BLaER1 treated with 17β-estradiol and CSF1 and Interleukin-3, amounts not matched to agents 10 nM and 100 nM (cell line): ENCODE data around the gene MDM4.

ENCODE experiments used
- H3K27ac ChIP-seq, 11 experiments: shearing (Covaris generic); formaldehyde crosslinking; 2 replicates each; pipeline ENCODE4 v1.8.1; 2022
- H3K27me3 ChIP-seq, 11 experiments: shearing (Covaris generic); formaldehyde crosslinking; 2 replicates each; pipeline ENCODE4 v1.8.1; 2022
- H3K36me3 ChIP-seq, 11 experiments: shearing (Covaris generic); formaldehyde crosslinking; 2 replicates each; pipeline ENCODE4 v1.8.1; 2022
- H3K4me1 ChIP-seq, 10 experiments: shearing (Covaris generic); formaldehyde crosslinking; 2 replicates each; pipeline ENCODE4 v1.8.1; 2022
- H3K4me2 ChIP-seq, 11 experiments: shearing (Covaris generic); formaldehyde crosslinking; 2 replicates each; pipeline ENCODE4 v1.8.1; 2022
- H3K4me3 ChIP-seq, 10 experiments: shearing (Covaris generic); formaldehyde crosslinking; 2 replicates each; pipeline ENCODE4 v1.8.1; 2022
- H3K9ac ChIP-seq, 11 experiments: shearing (Covaris generic); formaldehyde crosslinking; 2 replicates each; pipeline ENCODE4 v1.8.1; 2022
- H3K9me3 ChIP-seq, 11 experiments: shearing (Covaris generic); formaldehyde crosslinking; replicated peaks in 1 of 11; 2 replicates each; pipeline ENCODE4 v1.8.1; 2022
- H4K20me1 ChIP-seq, 11 experiments: shearing (Covaris generic); formaldehyde crosslinking; 2 replicates each; pipeline ENCODE4 v1.8.1; 2022
- Cebpa-rat ChIP-seq, 11 experiments: shearing (Covaris generic); IDR thresholded peaks; 2 replicates each; pipeline ENCODE4 v1.8.1; 2022

Gene MDM4

DNA sequence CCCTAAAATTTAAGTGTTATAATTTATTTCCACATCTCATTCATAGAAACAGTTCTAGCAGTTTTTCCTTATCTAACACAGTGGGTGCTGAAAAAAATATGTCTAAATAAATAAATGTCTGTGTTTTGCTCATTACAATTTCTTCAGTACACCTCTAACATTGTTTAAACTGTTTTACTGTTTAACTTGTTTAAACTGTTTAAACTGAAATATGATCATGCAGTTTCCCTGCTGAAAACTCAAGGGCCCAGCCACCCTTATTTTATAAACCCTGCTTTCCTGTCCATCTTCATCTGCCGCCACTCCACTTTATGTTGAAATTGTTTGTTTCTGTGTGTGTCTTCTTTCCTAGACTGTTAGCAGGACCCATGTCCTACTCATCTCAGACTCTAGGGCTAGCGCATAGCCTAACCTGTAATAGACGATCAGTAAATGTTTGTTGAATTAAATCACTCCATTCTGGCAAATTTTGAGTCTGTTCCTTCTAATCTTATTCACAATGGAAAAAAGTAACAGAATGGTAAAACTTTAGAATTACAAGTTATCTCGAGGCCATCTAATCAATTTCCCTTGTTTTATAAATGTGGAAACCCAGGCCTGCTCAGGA is 12.2 kb upstream of the MDM4 start:
- Histone ChIP-seq H3K4me1 (peaks cover 50 to 66% (median 58%) of the 10 kb centered on the region in 10 experiments), H3K27ac (peak overlapping the region in 7 of 11 experiments; percentile 0 to 91 (median 39); a peak in 9 of 22 replicates), H3K4me2 (peak overlapping the region; percentile 41 to 90 (median 63); a peak in 19 of 22 replicates), H3K9ac (peak overlapping the region in 8 of 11 experiments; percentile 4 to 20 (median 13); a peak in 6 of 22 replicates), H3K27me3 (no peaks in the 10 kb centered on the region), H3K4me3 (no peak overlapping the region), H3K36me3 (no peaks in the 10 kb centered on the region), H3K9me3 (peaks cover 0 to 4% (median 0%) of the 10 kb centered on the region in 11 experiments; a peak in 1 of 22 replicates), H4K20me1 (no peaks in the 10 kb centered on the region)
- no peak for TF ChIP-seq Cebpa-rat (IDR thresholded peaks at IDR 0.05)

DNA sequence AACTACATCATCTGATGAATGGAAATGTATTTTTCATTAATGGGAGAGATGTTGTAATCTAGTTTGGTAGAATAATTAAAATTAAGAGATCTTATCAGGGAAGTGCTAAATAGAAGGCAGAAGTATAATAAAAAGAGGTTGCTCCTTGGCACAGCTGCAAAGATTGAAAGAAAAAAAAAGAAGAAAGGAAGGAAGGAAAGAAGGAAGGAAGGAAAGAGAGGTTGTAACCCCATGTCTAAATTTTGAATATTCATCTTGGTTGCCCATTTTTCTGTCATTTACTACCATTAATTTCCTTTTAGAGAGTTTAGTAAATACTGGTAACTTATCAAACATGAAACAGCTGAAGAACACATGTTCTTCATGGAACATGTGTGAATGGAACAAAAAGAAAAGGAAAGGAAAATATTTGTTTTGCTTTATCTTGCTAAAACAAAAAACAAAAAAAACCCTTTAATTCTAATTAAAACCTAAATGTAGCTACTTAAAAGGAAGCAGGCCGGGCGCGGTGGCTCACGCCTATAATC is 10.5 kb upstream of the MDM4 start:
- Histone ChIP-seq H3K36me3 (no peaks in the 10 kb centered on the region), H3K9me3 (peaks cover 0 to 16% (median 9%) of the 10 kb centered on the region in 11 experiments; a peak in 14 of 22 replicates), H3K4me2 (peak overlapping the region; percentile 72 to 91 (median 82)), H3K4me1 (peaks cover 48 to 74% (median 58%) of the 10 kb centered on the region in 10 experiments), H3K4me3 (peak overlapping the region; percentile 51 to 72 (median 64)), H3K27ac (peak overlapping the region; percentile 81 to 94 (median 89)), H3K27me3 (no peaks in the 10 kb centered on the region), H3K9ac (peak overlapping the region; percentile 76 to 85 (median 83)), H4K20me1 (no peaks in the 10 kb centered on the region)
- TF ChIP-seq Cebpa-rat (IDR thresholded peaks at IDR 0.05): no peak

DNA sequence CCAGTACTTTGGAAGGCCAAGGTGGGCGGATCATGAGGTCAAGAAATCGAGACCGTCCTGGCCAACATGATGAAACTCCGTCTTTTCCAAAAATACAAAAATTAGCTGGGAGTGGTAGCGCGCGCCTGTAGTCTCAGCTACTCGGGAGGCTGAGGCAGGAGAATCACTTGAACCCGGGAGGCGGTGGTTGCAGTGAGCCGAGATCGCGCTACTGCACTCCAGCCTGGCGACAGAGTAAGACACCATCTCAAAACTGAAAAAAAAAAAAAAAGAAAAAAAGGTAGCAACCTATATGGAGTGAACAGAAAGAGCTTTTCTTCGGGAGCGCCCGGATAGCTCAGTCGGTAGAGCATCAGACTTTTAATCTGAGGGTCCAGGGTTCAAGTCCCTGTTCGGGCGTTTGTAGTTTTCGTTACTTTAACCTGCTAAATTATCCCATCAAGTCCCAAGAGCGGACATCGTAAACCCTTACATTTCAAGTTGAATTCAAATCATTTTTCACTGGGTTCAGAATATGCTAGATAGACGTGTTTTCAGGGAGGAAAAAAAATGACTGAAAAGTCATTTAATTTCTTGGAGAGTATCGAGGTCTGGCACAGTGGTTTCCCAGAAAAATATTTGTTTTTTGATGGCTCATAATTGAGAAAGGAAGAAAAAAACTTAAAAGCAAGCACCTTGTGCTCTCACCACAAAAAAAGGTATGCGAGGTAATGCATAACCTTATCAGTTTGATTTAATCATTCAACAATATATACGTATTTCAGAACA is 9.8 kb upstream of the MDM4 start:
- Histone ChIP-seq H3K9ac (peak overlapping the region; percentile 76 to 85 (median 83)), H3K4me1 (peaks cover 53 to 78% (median 64%) of the 10 kb centered on the region in 10 experiments), H3K9me3 (peaks cover 0 to 22% (median 9%) of the 10 kb centered on the region in 11 experiments; a peak in 14 of 22 replicates), H3K27me3 (no peaks in the 10 kb centered on the region), H3K4me2 (peak overlapping the region; percentile 72 to 91 (median 82)), H3K27ac (peak overlapping the region; percentile 81 to 94 (median 89)), H3K36me3 (no peaks in the 10 kb centered on the region), H4K20me1 (no peaks in the 10 kb centered on the region), H3K4me3 (peak overlapping the region; percentile 51 to 72 (median 64))
- TF ChIP-seq Cebpa-rat (IDR thresholded peaks at IDR 0.05): no peak

DNA sequence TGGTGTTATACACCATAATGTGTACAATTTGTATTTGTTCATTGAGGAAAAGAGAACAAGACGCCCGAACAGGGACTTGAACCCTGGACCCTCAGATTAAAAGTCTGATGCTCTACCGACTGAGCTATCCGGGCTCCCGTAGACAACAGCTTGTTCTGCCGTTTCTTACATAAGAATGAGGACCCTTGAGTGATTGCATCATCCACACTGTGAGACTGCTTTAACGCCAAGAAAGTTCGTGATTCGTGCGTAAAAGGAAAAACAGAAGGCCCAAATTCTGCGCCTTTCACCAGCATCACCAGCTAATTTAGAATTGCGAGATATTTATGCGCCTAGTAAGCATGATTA is 9.3 kb upstream of the MDM4 start:
- Histone ChIP-seq H3K9ac (peak overlapping the region; percentile 76 to 85 (median 83)), H3K27ac (peak overlapping the region; percentile 81 to 94 (median 89)), H3K4me1 (peaks cover 58 to 80% (median 69%) of the 10 kb centered on the region in 10 experiments), H4K20me1 (no peaks in the 10 kb centered on the region), H3K36me3 (no peaks in the 10 kb centered on the region), H3K27me3 (no peaks in the 10 kb centered on the region), H3K9me3 (peaks cover 0 to 24% (median 9%) of the 10 kb centered on the region in 11 experiments; a peak in 14 of 22 replicates), H3K4me2 (peak overlapping the region; percentile 72 to 91 (median 82)), H3K4me3 (peak overlapping the region; percentile 51 to 72 (median 64))
- TF ChIP-seq Cebpa-rat (IDR thresholded peaks at IDR 0.05): peak; percentile 68 to 100 (median 96)

DNA sequence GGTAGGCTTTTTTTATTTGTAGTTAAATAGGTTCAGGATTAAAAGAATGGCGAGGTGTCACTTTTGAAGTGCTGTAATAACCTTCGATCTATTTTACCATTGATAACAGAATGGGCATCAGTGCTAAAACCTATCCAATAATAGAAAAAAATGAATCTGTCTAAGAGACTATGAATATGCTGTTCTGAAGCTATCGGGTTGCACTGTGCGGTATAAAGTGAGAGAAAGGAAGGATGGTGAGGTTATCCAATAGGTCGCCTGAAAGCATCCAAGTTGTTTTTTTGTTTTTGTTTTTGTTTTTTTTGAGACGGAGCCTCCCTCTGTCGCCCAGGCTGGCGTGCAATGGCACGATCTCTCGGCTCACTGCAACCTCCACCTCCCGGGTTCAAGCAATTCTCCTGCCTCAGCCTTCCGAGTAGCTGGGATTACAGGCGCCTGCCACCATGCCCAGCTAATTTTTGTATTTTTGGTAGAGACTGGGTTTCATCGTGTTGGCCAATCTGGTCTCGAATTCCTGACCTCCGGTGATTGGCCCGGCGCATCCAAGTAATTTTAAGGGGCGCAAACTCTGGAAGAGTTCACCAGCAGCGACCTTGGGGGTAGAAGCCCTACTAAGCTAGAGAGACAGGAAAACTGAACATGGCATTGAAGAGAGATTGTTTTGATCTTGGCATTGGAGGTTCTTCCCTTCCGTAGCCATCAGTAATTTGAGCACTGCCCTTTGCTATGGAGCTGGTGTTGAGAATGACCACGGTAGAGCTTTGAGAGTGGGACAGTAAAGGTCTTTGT is 8.7 kb upstream of the MDM4 start:
- Histone ChIP-seq H3K9me3 (peaks cover 0 to 27% (median 9%) of the 10 kb centered on the region in 11 experiments; a peak in 14 of 22 replicates), H3K27ac (peak overlapping the region; percentile 81 to 94 (median 89)), H4K20me1 (no peaks in the 10 kb centered on the region), H3K4me1 (peaks cover 64 to 86% (median 73%) of the 10 kb centered on the region in 10 experiments), H3K27me3 (no peaks in the 10 kb centered on the region), H3K36me3 (no peaks in the 10 kb centered on the region), H3K4me2 (peak overlapping the region; percentile 72 to 91 (median 82)), H3K9ac (peak overlapping the region; percentile 76 to 85 (median 83)), H3K4me3 (peak overlapping the region; percentile 51 to 72 (median 64))
- peak in 2 of 11 experiments; percentile 3 to 32; a peak in 4 of 22 replicates for TF ChIP-seq Cebpa-rat (IDR thresholded peaks at IDR 0.05)

DNA sequence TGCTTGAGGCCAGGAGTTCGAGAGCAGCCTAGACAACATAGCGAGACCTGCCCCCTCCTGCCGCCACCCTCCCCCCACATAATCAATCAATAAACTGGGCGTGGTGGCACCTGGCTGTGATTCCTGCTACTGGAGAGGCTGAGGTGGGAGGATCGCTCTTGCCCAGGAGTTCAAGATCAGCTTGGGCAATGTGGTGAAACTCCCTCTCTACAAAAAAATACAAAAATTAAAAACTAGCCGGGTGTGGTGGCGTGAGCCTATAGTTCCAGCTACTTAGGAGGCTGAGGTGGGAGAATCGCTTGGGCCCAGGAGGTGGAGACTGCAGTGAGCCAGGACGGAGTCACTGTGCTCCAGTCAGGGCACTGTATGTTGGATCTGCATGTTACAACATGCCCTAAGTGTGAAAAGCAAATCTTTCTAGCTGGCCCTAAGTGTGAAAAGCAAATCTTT is 7.0 kb upstream of the MDM4 start:
- Histone ChIP-seq H3K9ac (no peak overlapping the region; a peak in 1 of 22 replicates), H3K27me3 (no peaks in the 10 kb centered on the region), H3K4me1 (peaks cover 62 to 81% (median 71%) of the 10 kb centered on the region in 10 experiments), H4K20me1 (no peaks in the 10 kb centered on the region), H3K36me3 (no peaks in the 10 kb centered on the region), H3K9me3 (peaks cover 0 to 27% (median 9%) of the 10 kb centered on the region in 11 experiments; a peak in 14 of 22 replicates), H3K4me2 (peak overlapping the region in 6 of 11 experiments; percentile 10 to 90 (median 34); a peak in 9 of 22 replicates), H3K4me3 (no peak overlapping the region), H3K27ac (peak overlapping the region; percentile 9 to 94 (median 57); a peak in 17 of 22 replicates)
- TF ChIP-seq Cebpa-rat (IDR thresholded peaks at IDR 0.05): no peak

DNA sequence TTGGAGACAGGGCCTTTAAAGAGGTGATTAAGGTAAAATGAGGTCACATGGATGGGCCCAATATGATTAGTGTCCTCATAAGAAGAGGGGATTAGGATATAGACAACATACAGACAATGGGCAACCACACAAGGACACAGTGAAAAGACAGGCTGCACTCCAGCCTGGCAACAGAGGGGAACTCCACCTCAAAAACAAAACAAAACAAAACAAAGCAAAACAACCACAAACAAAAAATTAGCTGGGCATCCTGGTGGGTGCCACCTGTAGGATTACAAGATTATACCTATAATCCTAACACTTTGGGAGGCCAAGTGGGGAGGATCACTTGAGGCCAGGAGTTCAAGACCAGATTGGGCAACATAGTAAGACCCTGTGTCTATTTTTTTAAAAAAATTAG is 4.8 kb upstream of the MDM4 start:
- Histone ChIP-seq H4K20me1 (no peaks in the 10 kb centered on the region), H3K27ac (peak overlapping the region; percentile 95 to 100 (median 99); a peak in 21 of 22 replicates), H3K4me2 (peak overlapping the region in 10 of 11 experiments; percentile 14 to 95 (median 80); a peak in 15 of 22 replicates), H3K4me1 (peaks cover 62 to 79% (median 71%) of the 10 kb centered on the region in 10 experiments), H3K9ac (peak overlapping the region in 2 of 11 experiments; percentile 4 to 86; a peak in 5 of 22 replicates), H3K4me3 (no peak overlapping the region; a peak in 1 of 20 replicates), H3K27me3 (no peaks in the 10 kb centered on the region), H3K9me3 (peaks cover 0 to 27% (median 9%) of the 10 kb centered on the region in 11 experiments; a peak in 14 of 22 replicates), H3K36me3 (no peaks in the 10 kb centered on the region)
- no peak for TF ChIP-seq Cebpa-rat (IDR thresholded peaks at IDR 0.05)
